Suprapubic skin (tissue), 4 donors: ENCODE measurements around the gene CDC45. TPM values are rescaled to one million over a fixed set of nuclear protein-coding genes. Genes with fewer than 3 reads are reported as not detected.

Source experiments
- DNase-seq, 2 donors: peaks; one replicate each; pipeline ENCODE4 v3.0.0-alpha.2; 2019; ENCODE audit warnings: low spot score in 2 of 2
- H3K27ac ChIP-seq: fragments of 200-600 bp; sonication (generic); one replicate; pipeline ENCODE4 v1.5.1; 2019
- H3K27me3 ChIP-seq: fragments of 200-600 bp; sonication (generic); one replicate; pipeline ENCODE4 v1.5.1; 2019
- H3K36me3 ChIP-seq: fragments of 200-600 bp; sonication (generic); one replicate; pipeline ENCODE4 v1.5.1; 2019
- H3K4me1 ChIP-seq: fragments of 200-600 bp; sonication (generic); one replicate; pipeline ENCODE4 v1.5.1; 2019
- H3K4me3 ChIP-seq: fragments of 200-600 bp; sonication (generic); one replicate; pipeline ENCODE4 v1.5.1; 2019; ENCODE audit warnings: mild to moderate bottlenecking
- H3K9me3 ChIP-seq: fragments of 200-600 bp; sonication (generic); one replicate; pipeline ENCODE4 v1.5.1; 2019
- EP300 ChIP-seq: sonication (generic); formaldehyde crosslinking; IDR thresholded peaks from one replicate; pipeline ENCODE4 v1.6.1; 2017; ENCODE audit warnings: antibody characterized with exemption
- POLR2A ChIP-seq, 2 donors: fragments of 450-650 bp; IDR thresholded peaks; one replicate each; pipeline ENCODE4 v1.6.1; 2017; ENCODE audit warnings: antibody characterized with exemption in 2 of 2, mild to moderate bottlenecking in 2 of 2, moderate library complexity in 2 of 2
- POLR2AphosphoS5 ChIP-seq, 3 donors: sonication (generic); formaldehyde crosslinking; IDR thresholded peaks; one replicate each; pipeline ENCODE4 v1.6.1; 2017; ENCODE audit warnings: antibody characterized with exemption in 3 of 3
- WGBS: methylation state at CpG from one replicate; pipeline ENCODE4 v1.1.5; 2018; 5-methylcytosine and 5-hydroxymethylcytosine counted together
- total RNA-seq, 4 donors: library from RNA; depleted of rRNA; stranded (reverse); fragments of >200 nt; gene quantifications; one replicate each; pipeline ENCODE4 v1.1.0, GENCODE V29; 2016
- TF ChIP-seq, protein P1 (sequence below), 2 donors: fragments of 200-600 bp in 1 of 2; fragments of 450-650 bp in 1 of 2; sonication (generic) in 1 of 2; IDR thresholded peaks; one replicate each; pipeline ENCODE4 v1.5.1; 2016 to 2019; ENCODE audit warnings: antibody characterized with exemption in 2 of 2, mild to moderate bottlenecking in 1 of 2, moderate library complexity in 1 of 2

Gene CDC45
- total RNA-seq, 4 donors from 2014 or later = 0.72 to 3.3 (median 1.4) TPM

DNA sequence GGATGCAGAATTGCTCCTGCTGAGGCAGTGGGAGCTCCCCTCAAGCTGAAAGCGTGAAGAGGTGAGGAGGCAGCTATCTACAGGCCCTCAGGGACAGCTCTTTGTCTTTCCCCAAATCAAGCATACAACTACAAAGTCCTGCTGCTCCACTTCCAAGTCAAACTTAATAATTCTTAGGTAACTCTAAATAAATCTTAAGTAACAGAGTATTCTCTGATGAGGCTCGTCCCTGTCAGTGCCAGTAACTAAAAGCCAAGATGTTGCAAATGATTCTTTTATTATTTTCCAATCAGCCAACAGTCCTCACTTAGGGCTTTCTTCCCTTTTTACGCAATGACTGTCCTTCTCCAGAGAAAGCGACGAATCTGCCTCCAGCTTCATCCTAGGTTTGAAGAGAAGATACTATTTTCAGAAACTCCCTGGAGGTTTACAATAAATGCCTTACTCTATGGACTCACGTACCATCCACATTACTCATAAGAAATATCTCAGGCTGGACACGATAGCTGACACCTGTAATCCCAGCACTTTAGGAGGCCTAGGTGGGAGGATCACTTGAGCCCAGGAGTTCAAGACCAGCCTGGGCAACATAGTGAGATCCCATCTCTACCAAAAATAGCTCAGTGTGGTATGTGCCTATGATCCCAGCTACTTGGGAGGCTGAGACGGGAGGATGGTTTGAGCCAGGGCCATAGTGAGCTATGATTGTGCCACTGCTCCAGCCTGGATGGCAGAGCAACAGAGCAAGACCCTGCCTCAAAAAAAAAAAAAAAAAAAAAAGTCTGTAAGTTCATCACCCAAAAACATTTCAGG is 29.2 kb upstream of the CDC45 start:
- TF ChIP-seq POLR2AphosphoS5 (IDR thresholded peaks at IDR 0.05) (no peak), EP300 (no peak), POLR2A (IDR thresholded peaks at IDR 0.05) (no peak)
- TF ChIP-seq, protein P1, sequence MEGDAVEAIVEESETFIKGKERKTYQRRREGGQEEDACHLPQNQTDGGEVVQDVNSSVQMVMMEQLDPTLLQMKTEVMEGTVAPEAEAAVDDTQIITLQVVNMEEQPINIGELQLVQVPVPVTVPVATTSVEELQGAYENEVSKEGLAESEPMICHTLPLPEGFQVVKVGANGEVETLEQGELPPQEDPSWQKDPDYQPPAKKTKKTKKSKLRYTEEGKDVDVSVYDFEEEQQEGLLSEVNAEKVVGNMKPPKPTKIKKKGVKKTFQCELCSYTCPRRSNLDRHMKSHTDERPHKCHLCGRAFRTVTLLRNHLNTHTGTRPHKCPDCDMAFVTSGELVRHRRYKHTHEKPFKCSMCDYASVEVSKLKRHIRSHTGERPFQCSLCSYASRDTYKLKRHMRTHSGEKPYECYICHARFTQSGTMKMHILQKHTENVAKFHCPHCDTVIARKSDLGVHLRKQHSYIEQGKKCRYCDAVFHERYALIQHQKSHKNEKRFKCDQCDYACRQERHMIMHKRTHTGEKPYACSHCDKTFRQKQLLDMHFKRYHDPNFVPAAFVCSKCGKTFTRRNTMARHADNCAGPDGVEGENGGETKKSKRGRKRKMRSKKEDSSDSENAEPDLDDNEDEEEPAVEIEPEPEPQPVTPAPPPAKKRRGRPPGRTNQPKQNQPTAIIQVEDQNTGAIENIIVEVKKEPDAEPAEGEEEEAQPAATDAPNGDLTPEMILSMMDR (IDR thresholded peaks at IDR 0.05) = no peak
- no peaks in the 10 kb centered on the region for H3K27me3 ChIP-seq
- 89% methylated on average over 8 of the region's 8 CpGs for whole genome bisulfite sequencing
- H3K36me3 ChIP-seq = peaks cover 43% of the 10 kb centered on the region
- H3K9me3 ChIP-seq = no peaks in the 10 kb centered on the region
- no peak for DNase-seq
- peaks cover 23% of the 10 kb centered on the region for H3K4me1 ChIP-seq
- no peak overlapping the region for H3K27ac ChIP-seq
- H3K4me3 ChIP-seq = no peak overlapping the region

DNA sequence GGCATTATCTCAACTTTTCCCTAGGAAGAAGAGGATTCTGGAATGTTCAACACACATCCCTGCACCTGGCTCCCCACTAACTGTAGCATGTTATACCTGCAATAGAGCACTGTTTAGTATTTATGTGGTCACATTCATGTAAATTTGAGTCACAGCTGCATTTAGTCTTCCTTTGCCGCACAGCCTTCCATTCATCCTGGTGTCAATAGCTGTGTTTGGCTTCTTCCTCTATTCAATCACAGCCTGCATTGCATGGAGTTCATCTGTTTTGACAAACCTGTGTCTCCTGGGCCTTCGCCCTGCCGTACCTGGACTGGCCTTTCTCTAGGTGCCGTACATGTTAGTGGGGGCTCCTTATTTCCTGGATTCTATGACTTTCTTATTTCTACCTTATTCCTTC is 28.1 kb upstream of the CDC45 start:
- H3K27ac ChIP-seq = no peak overlapping the region
- no peak overlapping the region for H3K4me3 ChIP-seq
- H3K9me3 ChIP-seq = no peaks in the 10 kb centered on the region
- H3K27me3 ChIP-seq = no peaks in the 10 kb centered on the region
- DNase-seq = no peak
- peaks cover 53% of the 10 kb centered on the region for H3K36me3 ChIP-seq
- no peak for TF ChIP-seq POLR2A (IDR thresholded peaks at IDR 0.05)
- TF ChIP-seq POLR2AphosphoS5 (IDR thresholded peaks at IDR 0.05) = no peak
- TF ChIP-seq, protein P1 (IDR thresholded peaks at IDR 0.05) = no peak
- TF ChIP-seq EP300 = no peak
- whole genome bisulfite sequencing = 95% methylated on average over 4 of the region's 4 CpGs
- peaks cover 13% of the 10 kb centered on the region for H3K4me1 ChIP-seq

DNA sequence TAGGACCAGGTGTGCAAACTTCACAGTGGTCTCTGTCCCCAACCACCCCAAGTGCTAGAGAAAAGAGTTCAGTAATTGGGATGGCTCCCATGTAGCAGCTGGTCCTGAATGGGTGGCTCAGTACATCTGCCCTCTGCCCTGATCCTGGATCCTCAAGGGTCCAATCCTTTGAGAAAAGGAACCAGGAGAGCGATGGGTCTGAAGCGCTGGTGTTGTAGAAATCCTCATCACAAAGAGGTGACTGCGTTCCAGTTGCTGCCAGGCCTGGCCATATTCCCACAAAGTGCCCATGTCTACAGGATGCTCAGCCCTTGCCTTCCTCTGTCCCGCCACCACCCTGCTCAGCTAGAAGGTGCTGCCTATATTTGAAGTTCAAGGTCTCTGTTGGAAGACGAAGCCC is 26.0 kb upstream of the CDC45 start:
- Histone ChIP-seq H3K27ac (no peak overlapping the region), H3K36me3 (peaks cover 74% of the 10 kb centered on the region), H3K4me3 (no peak overlapping the region), H3K4me1 (peaks cover 3% of the 10 kb centered on the region), H3K9me3 (no peaks in the 10 kb centered on the region), H3K27me3 (no peaks in the 10 kb centered on the region)
- WGBS = 96% methylated on average over 5 of the region's 5 CpGs
- DNase-seq = no peak
- no peak for TF ChIP-seq POLR2A (IDR thresholded peaks at IDR 0.05)
- no peak for TF ChIP-seq POLR2AphosphoS5 (IDR thresholded peaks at IDR 0.05)
- TF ChIP-seq EP300 = no peak

DNA sequence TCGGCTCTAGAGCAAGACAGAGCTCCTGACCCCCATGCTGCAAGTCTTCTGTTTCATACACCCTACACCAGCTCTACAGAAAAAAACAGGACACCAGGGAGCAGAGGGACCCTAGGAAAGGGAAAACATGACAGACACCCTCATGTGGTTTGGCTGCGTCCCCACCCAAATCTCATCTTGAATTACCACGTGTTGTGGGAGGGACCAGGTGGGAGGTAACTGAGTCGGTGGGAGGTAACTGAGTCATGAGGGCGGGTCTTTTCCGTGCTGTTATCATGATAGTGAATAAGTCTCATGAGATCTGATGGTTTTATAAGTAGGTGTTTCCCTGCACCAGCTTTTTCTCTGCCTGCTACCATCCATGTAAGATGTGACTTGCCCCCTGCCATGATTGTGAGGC is 25.6 kb upstream of the CDC45 start:
- Histone ChIP-seq H3K4me1 (peaks cover under 1% of the 10 kb centered on the region), H3K27ac (no peak overlapping the region), H3K9me3 (no peaks in the 10 kb centered on the region), H3K36me3 (peaks cover 78% of the 10 kb centered on the region), H3K27me3 (no peaks in the 10 kb centered on the region), H3K4me3 (no peak overlapping the region)
- 82% methylated on average over 6 of the region's 6 CpGs for WGBS
- no peak for DNase-seq
- TF ChIP-seq EP300 = no peak
- TF ChIP-seq, protein P1 (IDR thresholded peaks at IDR 0.05) = no peak
- no peak for TF ChIP-seq POLR2A (IDR thresholded peaks at IDR 0.05)
- TF ChIP-seq POLR2AphosphoS5 (IDR thresholded peaks at IDR 0.05) = no peak

DNA sequence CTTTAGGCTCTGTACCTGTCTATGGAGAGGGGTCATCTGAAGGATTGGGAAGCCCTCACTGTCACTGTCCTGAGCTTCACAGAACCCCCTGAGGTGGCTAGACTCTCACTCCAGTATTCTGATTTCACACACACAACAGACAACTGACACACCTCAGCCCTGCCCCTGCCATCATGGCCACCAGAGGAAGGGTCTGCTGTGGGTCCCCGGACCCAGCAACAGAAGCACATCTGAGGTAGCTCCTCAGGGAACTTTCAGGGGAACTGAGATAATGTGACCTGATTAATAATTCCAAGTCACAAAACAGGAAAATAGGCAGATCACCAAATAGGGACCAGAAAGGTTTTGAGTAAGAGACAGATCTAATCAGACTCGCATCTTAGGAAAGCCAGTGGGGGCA is 24.7 kb upstream of the CDC45 start:
- Histone ChIP-seq H3K27me3 (no peaks in the 10 kb centered on the region), H3K36me3 (peaks cover 77% of the 10 kb centered on the region), H3K9me3 (no peaks in the 10 kb centered on the region), H3K27ac (no peak overlapping the region), H3K4me1 (no peaks in the 10 kb centered on the region), H3K4me3 (no peak overlapping the region)
- WGBS = 89% methylated on average over 2 of the region's 2 CpGs
- no peak for TF ChIP-seq POLR2A (IDR thresholded peaks at IDR 0.05)
- TF ChIP-seq, protein P1 (IDR thresholded peaks at IDR 0.05) = no peak
- TF ChIP-seq POLR2AphosphoS5 (IDR thresholded peaks at IDR 0.05) = no peak
- TF ChIP-seq EP300 = no peak
- DNase-seq = no peak
